Measurements from ENCODE around the gene NTN5.
A peak's percentile ranks its signal among the peaks of the same experiment; 100 is the strongest.
"Not testable (repeated sequence)": the region's sequence is repeated elsewhere in the genome, so short reads cannot be mapped to it uniquely, and the experiment has no call there.

Gene NTN5

DNA sequence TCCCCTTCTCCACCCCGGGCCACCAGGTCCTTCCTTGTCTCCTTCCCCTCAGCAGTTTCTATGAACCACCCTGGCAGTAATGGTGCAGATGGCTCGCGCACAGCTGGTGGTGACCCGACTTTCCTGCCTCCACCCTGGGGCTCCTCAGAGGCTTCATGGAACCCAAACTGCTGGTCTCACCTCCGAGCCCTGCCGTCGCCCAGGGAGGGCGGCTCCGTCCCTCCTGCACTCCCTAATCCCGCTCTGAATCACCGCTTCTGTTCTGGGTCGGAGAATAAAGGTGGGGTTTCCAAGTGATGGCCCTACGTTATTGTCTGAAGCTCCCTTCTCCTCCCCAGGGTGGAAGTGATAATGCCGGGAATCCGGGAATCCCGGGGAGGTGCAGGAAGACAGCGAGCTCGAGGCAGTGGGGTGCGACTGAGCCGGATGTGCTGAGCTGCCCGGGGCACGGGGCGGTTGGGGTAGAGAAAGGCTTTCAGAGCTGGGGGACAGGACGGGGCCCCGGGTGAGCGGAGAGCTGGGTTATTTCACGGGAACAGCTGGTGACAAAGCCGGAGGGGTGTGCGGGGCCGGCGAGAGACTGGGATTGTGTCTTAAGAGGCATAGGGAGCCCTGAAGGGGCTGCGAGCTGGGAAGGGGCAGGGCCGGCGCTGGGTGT lies 23.7 kb upstream of the NTN5 start:
- no peak for DNase-seq (ENCODE audit: low read depth)

DNA sequence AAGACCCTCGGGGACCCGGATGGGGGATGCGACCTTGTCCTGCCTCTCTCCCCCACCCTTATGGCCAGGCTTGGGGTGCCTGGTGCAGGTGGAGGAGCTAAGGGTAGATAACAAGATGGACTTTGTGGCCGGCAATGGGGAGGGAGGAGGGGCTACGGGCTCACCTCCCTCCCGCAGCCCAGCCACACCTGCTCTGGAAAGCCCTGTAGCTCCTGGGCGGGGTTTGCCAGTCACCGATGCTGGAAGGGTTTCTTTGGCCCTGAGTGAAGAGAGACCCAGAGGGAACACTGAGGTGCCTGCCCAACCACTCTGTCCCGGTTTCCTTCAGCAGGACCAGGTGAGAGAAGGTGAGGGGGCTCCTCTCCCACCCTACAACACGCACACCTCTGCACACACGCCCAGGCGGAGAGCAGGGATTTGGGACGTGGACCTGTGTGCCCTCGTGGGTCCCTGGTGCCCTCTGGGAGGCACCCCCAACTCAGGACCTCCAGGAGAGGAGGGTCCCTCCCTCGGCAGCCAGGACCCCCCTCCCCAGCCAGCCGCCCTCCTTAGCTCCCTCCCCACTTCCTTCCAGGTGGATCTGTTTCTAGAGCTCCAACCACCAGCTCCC lies 23.0 kb upstream of the NTN5 start, which contains the start of gene FUT2:
Gene FUT2, plus strand, starts transcription at position 229 of the 610 bp plus-strand sequence. CDS start 6,986 bp downstream, outside the sequence.
- no peak for DNase-seq (ENCODE audit: low read depth)

DNA sequence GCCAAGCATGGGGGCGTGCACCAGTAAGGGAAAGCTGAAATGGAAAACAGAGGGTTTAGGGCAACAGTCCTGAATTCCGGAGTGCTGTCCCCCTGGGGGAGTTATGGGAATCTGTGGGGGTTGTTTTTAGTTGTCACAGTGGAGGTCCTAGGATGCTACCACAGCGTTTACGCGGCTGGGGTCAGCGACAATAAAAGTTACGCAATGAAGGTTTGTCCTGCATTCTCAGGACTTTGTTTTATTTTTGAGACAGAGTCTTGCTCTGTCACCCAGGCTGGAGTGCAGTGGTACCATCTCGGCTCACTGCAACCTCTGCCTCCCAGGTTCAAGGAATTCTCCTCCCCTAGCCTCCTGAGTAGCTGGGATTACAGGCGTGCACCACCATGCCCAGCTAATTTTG lies 20.8 kb upstream of the NTN5 start:
- not testable (repeated sequence) for DNase-seq (ENCODE audit: low read depth)

DNA sequence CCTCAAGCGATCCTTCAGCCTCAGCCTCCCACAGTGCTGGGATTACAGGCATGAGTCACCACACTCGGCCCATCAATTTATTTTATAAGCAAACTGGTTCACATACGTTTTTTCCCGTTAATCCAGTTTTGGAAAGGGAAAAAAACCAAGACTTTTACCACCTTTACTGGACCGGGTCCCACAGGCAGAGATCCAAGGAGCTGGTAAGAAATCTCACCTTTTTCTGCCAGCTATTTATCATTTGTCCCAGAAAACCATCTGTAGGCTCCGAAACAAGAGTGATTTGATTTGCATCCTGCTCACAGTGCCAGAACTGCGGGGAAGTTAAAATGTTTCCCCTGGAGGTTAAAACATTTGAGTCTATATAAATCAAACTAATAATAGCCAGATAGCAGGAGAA lies 16.6 kb upstream of the NTN5 start:
- no peak for DNase-seq (ENCODE audit: low read depth)

DNA sequence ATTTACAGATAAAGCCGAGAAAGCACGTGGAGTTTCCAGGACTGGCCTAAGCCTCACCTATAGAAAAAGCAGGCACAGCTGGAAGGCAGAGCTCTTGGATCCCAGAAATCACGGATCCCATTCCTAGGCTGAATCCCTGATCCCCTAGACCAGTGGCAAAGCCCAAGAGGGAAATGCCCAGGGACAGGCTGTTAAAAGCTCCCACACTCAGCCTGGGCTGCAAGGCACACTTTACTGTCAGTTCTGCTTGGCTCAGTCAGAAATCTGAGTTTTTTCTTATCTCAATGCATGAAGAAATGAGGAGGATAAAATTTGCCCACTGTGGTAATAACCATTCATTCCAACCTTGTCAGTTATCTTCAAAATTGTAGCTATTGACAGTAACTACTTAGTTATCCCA lies 15.0 kb upstream of the NTN5 start:
- no peak for DNase-seq (ENCODE audit: low read depth)

DNA sequence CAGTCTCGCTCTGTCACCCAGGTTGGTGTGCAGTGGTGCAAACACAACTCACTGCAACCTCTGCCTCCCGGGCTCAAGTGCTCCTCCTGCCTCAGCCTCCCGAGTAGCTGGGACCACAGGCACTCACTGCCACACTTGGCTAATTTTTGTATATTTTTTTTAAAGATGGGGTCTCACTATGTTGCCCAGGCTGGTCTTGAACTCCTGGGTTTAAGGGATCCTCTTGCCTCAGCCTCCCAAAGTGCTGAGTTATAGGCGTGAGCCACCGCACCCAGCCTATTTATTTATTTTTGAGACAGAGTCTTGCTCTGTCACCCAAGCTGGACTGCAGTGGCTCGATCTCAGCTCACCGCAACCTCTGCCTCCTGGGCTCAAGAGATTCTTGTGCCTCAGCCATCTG lies 13.8 kb upstream of the NTN5 start:
- not testable (repeated sequence) for DNase-seq (ENCODE audit: low read depth)

DNA sequence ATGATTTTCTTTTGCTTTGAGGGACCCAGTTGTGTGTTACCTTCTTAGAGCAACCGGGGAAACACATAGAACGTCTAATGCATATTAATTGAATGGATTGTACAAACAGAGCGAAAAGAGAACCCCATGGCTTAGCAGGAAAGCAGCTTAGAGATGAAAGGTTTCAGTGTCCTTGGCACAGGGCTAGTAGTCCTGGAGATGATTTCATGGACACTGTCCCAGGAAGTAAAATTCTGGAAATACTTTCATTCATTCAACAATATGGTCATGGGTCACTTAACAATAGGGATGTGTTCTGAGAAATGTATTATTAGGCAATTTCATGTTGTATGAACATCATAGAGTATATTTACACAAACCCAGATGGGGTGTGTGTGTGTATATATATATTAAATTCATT lies 13.3 kb upstream of the NTN5 start:
- DNase-seq (ENCODE audit: low read depth) = no peak

DNA sequence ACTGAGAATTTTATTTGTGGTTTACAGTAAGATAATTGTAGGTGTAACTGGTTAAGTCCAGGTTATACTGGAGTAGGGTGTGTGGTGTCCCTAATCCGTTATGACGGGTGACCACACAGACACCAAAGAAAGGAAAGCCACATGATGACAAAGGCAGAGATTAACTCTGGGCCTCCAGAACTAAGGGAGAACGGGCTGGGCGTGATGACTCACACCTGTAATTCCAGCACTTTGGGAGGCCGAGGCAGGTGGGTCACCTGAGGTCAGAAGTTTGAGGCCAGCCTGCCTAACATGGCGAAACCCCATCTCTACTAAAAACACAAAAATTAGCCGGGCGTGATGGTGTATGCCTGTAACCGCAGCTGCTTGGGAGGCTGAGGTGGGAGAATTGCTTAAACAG lies 12.8 kb upstream of the NTN5 start:
- DNase-seq (ENCODE audit: low read depth) = no peak

DNA sequence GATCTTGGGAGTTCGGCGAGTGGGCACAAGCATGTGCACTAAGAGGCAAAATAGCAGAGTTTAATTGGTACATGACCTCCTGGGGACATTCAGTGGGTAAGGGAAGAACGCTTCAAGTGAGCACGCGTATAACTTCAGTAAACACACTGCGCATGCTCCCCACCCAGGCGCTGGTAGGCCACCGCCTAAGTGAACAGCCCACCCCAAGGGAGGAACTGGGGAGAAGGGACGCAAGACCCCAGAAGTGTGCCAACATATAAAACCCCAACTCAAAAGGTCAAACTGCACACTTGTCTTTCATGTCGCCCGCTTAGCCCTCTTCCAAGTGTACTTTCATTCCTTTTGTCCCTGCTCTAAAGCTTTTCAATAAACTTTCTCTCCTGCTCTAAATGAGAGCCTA lies 10.5 kb upstream of the NTN5 start:
- DNase-seq (ENCODE audit: low read depth) = no peak

DNA sequence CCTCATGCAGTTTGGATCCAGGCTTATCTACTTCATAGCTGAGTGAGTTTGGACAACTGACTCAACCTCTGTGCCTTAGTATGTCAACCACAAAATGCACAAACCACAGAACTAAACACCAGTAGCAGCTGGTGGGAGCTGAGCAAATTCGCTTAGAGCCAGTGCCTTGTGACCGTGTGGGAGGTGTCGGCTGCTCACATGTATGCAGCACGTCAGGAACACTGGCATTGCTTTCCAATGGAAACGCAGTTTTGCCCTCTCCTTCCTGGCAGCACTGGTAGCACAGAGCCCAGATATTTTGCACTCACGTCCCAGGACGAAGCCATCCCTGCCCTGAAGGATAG lies 8.3 kb upstream of the NTN5 start:
- DNase-seq (ENCODE audit: low read depth) = no peak

DNA sequence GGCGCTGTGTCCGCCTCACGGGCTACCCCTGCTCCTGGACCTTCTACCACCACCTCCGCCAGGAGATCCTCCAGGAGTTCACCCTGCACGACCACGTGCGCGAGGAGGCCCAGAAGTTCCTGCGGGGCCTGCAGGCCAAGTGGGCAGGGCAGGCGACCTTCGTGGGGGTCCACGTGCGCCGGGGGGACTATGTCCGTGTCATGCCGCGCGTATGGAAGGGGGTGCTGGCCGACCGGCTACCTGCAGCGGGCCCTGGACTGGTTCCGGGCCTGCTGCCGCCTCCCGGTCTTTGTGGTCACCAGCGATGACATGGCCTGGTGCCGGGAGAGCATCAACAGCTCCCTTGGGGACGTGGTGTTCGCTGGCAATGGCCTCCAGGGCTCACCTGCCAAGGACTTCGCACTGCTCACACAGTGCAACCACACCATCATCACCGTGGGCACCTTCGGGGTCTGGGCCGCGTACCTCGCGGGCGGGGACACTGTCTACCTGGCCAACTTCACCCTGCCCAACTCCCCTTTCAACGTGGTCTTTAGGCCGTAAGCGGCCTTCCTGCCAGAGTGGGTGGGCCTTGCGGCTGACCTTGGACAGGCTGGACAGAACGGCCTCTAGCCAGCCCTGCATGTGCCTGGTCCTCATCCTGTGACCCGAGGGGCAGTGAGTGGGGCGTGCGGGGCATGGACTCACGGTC lies 7.8 kb upstream of the NTN5 start:
- no peak for DNase-seq (ENCODE audit: low read depth)

DNA sequence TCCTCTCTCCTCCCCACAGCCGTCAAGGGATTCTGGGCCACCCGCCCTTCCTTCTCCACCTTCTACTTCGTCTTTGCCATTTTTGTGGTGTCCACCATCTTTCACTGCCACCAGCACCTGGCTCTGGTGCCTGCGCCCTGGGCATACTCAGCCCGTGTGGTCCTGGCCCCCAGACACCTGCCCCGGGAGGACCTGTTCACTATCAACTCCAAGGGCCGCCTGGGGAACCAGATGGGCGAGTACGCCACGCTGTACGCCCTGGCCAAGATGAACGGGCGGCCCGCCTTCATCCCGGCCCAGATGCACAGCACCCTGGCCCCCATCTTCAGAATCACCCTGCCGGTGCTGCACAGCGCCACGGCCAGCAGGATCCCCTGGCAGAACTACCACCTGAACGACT lies 7.2 kb upstream of the NTN5 start:
- DNase-seq (ENCODE audit: low read depth) = not testable (repeated sequence)

DNA sequence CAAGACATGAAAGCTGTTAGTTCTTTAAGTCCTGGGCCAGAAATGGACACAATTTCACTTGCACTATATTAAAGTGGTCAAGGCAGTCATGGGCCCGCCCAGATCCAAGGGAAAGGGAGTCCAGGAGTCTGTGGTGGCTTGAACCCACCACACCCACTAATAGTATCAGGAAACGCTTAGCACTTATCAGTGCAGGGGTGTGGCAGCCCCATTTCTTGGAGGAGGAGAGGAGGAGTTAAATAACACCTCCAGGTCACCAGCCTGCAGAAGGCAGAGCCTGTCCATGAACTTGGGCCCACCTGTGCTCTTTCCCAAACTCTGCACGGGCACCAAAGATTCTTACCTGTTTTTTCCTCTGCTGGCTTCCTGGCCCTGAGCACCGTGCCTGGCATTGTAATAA lies 5.4 kb upstream of the NTN5 start:
- DNase-seq (ENCODE audit: low read depth) = no peak

DNA sequence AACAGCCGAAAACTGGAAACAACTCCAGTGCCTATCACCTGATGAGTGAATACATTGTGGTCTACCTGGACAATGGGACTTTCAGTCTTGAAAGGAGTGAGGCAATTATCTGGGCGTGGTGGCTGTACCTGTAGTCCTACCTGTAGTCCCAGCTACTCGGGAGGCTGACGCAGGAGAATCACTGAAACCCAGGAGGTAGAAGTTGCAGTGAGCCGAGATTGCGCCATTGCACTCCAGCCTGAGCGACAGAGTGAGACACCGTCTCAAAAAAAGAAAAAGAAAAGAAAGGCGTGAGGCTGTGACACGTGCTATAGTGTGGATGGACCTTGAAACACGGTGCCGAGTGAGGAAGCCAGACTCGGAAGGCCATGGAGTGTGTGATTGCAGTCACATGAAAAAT lies 4.1 kb upstream of the NTN5 start:
- no peak for DNase-seq (ENCODE audit: low read depth)

DNA sequence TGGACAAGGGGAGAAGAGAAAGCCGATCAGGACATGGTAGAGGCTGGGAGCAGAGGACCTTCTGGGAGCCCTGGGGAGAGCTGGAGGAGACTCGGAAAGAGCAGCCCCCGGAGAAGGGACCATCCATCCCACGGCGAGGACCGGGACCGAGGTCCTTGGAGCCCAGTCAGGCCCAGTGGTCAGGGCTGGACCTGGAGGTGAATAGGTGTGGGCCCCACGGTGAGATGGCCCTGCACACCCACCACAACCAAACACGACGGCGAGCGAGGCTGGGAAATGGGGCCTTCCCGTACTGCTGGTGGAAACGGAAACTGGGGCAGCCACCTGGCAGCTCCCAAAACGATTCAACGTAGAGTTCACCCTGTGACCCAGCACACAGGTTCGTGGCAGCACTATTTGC lies 3.7 kb upstream of the NTN5 start:
- DNase-seq (ENCODE audit: low read depth) = no peak

DNA sequence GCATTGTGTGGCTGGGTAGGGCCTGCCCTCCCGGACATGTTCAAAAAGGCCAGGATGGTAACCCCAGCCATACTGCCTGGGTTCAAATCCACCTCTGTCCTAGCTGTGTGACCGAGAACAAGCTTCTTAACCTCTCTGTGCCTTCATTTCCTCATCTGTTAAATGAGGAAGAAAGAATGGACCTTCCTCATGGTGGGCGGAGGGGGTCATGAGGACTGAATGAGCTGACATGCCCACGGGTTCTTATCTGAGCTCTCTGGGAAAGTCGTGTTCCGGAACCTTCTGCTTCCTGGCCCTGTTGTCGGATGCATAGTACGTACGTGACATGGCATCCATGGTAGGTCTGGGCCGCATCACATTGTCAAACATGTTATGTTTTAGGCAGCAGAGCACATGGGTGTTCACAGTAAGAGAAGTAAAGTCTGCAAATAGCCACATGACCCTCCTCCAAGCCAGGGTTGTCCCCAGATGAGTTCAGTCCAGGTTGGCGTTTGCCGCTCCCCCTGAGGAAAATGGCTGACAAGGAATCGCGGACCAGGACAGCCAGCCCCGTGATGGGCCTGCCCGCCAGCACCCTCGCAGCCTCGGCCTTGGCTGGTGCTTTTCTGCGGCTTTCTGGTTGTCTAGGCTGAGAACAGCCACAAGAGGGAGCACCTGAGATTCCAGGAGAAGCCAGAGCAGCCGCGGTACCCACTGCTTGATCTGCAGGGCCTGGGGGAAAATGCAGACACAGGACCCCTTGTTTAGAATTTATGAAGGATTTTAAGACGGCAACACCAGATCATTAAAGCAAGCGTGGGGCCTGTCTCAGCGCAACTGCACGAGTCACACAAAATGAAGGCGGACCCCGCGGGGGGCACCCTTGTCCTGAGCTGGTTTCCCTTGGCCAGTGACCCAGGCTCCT lies 2.4 kb upstream of the NTN5 start:
- DNase-seq (ENCODE audit: low read depth) = peak; percentile 57

DNA sequence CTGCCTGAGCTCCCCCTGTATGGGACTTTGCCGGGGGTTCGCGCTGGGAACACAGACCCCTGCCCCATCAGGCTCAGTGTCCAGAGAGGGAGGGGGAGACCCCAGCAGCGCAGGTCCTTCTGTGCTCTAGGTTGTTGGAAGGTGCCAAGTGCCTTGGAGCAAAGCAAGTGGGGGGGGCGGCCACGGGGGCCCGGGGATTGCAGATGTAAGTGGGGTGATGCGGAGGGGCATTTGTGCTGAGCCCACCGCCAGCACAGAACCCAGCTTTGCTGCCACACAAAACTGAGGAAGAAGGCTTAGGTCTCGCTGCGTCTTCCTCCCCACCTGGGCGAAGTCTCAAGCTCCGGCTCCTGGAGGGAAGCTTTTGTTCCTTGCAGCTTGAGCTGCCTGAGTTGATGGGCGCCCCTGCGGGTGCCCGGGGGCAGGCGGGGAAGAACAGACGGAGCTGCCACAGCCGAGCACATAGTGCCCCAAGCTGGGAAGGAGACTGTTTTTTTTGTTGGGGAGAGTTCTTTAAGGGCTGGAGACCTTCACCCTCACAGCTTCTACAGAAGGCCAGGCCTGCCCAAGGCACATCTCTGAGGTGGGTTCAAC lies 1.5 kb upstream of the NTN5 start:
- no peak for DNase-seq (ENCODE audit: low read depth)

DNA sequence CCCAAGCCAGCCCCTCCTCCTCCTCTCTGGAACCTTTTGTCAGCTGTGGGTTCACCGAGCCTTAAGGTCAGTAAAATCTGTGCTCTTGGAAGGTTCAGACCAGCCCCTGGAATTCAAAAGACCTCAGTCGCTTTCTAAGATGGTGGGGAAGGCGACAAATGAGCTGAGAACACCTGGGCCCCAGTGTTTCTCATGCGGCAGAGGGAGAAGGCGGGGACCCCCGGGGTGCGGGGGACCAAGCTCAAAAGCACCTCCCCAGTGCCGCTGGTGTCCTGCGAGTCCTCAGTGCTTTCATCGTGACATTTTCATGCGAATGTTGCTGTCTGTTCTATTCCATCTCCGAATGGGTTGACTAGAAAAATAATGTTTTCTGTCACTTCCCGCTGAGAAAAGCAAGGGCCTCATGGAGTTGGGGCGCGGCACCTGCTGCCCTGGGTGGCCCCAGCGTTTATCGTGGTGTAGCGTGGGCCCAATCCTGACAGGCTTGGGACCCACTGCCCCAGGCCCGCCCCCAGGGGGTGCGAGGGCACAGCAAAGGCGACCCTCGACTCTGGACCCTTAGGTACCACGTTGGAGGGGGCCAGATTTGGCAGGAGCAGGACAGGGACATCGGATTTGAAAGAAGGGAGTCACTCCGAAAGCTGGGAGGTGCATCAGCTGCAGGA lies 751 bp upstream of the NTN5 start:
- no peak for DNase-seq (ENCODE audit: low read depth)

DNA sequence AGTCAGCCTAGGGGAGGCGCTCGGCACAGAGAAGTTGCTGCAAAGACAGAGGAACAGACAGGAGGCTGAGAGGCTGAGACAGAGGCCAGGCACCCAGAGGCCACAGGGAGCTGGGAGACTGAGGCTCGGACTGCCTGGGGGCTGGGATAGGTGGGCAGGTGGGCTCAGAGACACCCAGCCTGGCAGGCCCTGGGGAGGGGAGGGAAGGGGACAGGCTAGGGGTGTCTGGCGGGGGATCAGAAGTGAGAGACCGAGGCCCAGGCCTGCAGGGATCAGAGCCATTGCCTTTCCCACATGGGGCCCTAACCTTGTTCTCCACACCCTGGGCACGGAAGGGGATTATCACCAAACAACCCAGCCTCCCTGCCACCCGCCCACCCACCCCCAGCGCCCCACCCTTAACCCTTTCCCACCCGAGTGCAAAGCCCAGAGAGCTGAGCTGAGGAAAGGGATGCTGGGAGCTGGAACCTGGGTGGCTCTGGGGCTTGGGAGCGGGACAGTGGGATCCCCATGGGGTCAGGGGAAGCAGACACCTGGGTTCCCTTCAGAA lies 1.3 kb downstream of the NTN5 start:
- DNase-seq (ENCODE audit: low read depth) = no peak

DNA sequence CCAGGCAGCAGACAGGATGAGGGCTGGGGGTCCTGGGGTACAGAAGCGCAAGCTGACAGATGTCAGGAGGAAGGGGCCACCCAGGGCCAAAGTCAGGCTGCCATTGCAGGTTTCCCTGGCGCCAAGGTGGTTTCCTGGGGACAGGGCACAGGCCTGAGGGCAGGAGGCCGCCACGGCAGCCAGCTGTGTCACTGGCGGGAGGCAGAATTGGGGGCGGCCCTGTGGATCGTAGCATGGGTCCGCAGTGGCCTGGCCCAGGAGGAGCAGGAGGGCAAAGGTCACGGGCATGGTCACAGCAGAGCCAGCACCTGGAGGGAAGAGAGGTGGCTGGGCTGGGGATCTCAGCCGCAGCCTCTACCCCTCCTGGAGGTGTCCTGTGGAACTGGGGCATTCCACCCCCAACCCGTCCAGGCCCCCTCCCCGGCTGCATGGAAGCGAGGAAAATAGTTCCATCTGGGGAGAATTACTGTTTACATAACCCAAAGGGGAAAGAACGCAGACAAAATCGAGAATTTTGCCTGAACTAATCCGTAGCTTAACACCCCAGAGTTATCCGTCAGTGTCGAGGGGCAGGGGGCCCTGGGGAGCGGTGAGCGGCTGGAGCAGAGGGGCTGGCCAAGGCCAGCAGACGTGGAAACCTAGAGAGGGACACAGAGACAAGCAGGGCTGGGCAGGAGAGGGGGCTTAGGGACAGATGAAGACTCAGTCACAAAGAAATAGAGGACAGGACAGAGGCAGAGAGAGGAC lies 1.9 kb downstream of the NTN5 start:
- DNase-seq (ENCODE audit: low read depth) = no peak

Measured in activated T-helper 1 cell treated with Interleukin-2 at 50 U/mL for 16 hours (primary cell).